GM23248 (cell line): ENCODE results near the gene NCOR2.

Experiments used
- EZH2 ChIP-seq: fragments of 200-600 bp; sonication (generic); IDR thresholded peaks from 2 replicates; pipeline ENCODE4 v1.6.1; 2018; ENCODE audit warnings: antibody characterized with exemption, mild to moderate bottlenecking; ENCODE audit not compliant: insufficient read depth, poor library complexity, severe bottlenecking
- EZH2phosphoT487 ChIP-seq: fragments of 200-600 bp; sonication (generic); IDR thresholded peaks from 2 replicates; pipeline ENCODE4 v1.6.1; 2018; ENCODE audit warnings: antibody characterized with exemption, moderate library complexity, mild to moderate bottlenecking, low read depth; ENCODE audit not compliant: insufficient read depth

GRCh38 chr12:124558313-124558712, 9.1 kb downstream of the NCOR2 start:
- TF ChIP-seq EZH2 (no peak), EZH2phosphoT487 (no peak)
